ENCODE data around the gene ABCA13. TPM values are rescaled to one million over a fixed set of nuclear protein-coding genes. Genes with fewer than 3 reads are reported as not detected.

ABCA13 gene, protein sequence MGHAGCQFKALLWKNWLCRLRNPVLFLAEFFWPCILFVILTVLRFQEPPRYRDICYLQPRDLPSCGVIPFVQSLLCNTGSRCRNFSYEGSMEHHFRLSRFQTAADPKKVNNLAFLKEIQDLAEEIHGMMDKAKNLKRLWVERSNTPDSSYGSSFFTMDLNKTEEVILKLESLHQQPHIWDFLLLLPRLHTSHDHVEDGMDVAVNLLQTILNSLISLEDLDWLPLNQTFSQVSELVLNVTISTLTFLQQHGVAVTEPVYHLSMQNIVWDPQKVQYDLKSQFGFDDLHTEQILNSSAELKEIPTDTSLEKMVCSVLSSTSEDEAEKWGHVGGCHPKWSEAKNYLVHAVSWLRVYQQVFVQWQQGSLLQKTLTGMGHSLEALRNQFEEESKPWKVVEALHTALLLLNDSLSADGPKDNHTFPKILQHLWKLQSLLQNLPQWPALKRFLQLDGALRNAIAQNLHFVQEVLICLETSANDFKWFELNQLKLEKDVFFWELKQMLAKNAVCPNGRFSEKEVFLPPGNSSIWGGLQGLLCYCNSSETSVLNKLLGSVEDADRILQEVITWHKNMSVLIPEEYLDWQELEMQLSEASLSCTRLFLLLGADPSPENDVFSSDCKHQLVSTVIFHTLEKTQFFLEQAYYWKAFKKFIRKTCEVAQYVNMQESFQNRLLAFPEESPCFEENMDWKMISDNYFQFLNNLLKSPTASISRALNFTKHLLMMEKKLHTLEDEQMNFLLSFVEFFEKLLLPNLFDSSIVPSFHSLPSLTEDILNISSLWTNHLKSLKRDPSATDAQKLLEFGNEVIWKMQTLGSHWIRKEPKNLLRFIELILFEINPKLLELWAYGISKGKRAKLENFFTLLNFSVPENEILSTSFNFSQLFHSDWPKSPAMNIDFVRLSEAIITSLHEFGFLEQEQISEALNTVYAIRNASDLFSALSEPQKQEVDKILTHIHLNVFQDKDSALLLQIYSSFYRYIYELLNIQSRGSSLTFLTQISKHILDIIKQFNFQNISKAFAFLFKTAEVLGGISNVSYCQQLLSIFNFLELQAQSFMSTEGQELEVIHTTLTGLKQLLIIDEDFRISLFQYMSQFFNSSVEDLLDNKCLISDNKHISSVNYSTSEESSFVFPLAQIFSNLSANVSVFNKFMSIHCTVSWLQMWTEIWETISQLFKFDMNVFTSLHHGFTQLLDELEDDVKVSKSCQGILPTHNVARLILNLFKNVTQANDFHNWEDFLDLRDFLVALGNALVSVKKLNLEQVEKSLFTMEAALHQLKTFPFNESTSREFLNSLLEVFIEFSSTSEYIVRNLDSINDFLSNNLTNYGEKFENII (N-terminal part only)
- under 1 TPM; under 0.01 to 0.96 (median 0.35) TPM for total RNA-seq

DNA sequence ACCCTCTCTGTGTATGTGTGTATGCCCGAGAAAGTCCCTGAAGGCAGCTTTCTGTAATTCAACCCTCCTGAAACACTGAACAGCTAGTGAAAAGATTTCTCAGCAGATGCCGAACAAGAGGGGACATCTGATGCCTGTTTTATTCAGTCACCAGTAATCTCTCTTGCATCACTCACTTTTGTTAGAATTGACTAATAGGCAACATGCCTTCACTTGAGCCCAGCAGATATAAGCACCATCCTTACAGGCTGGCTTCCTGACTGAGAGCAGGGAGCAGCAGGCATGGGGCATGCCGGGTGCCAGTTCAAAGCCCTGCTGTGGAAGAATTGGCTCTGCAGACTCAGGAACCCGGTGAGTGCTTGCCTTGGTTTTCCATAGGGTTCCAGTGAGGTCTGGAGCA, at the start of gene ABCA13:
TSS of gene ABCA13 (plus strand) at position 257 of the 400 bp plus-strand sequence. CDS start at position 283, 26 bp downstream.
- 70 to 82% methylated on average over 3 to 4 of the region's 4 CpGs for WGBS, 2 donors (ENCODE audit: low coverage in 1 of 2)
- no peak within 1 kb of the TSS for H3K4me3 ChIP-seq
- no peaks in the 10 kb centered on the region for H3K9me3 ChIP-seq
- no peaks in the 10 kb centered on the region for H3K4me1 ChIP-seq
- no peak for TF ChIP-seq EP300 (IDR thresholded peaks at IDR 0.05; ENCODE audit: low read depth)
- TF ChIP-seq POLR2AphosphoS5 (IDR thresholded peaks at IDR 0.05) = no peak
- TF ChIP-seq POLR2A (IDR thresholded peaks at IDR 0.05) = no peak
- TF ChIP-seq, protein P1, sequence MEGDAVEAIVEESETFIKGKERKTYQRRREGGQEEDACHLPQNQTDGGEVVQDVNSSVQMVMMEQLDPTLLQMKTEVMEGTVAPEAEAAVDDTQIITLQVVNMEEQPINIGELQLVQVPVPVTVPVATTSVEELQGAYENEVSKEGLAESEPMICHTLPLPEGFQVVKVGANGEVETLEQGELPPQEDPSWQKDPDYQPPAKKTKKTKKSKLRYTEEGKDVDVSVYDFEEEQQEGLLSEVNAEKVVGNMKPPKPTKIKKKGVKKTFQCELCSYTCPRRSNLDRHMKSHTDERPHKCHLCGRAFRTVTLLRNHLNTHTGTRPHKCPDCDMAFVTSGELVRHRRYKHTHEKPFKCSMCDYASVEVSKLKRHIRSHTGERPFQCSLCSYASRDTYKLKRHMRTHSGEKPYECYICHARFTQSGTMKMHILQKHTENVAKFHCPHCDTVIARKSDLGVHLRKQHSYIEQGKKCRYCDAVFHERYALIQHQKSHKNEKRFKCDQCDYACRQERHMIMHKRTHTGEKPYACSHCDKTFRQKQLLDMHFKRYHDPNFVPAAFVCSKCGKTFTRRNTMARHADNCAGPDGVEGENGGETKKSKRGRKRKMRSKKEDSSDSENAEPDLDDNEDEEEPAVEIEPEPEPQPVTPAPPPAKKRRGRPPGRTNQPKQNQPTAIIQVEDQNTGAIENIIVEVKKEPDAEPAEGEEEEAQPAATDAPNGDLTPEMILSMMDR (IDR thresholded peaks at IDR 0.05) = no peak
- no peak for DNase-seq
- H3K36me3 ChIP-seq = no peaks in the 10 kb centered on the region
- intact Hi-C loops (cut with DNase I; ENCODE audit: low total_unique reads) = no loop called here
- no peak within 1 kb of the TSS for H3K27ac ChIP-seq
- in situ Hi-C loops (cut with MboI; ENCODE audit: low pct_ligation_motif_present in 1 of 4, low pct_unique_long_range_greater_than_20kb in 1 of 4, low sequenced_read_pairs in 3 of 4) = no loop called here
- H3K27me3 ChIP-seq = no peaks in the 10 kb centered on the region

DNA sequence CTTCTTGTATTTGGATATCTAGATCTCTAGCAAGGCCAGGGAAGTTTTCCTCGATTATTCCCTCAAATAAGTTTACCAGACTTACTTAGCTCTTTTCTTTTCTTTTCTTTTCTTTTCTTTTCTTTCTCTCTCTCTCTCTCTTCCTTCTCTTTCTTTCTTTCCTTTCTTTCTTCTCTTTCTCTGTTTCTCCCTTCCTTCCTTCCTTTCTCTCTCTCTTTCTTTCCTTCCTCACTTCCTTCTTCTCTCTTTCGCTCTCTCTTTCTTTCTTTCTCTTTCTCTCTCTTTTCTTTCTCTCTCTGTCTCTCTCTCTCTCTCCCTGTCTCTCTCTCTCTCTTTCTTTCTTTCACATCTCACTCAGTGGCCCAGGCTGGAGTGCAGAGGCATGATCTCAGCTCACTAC, 45.2 kb upstream of the ABCA13 start:
- no peak for DNase-seq

DNA sequence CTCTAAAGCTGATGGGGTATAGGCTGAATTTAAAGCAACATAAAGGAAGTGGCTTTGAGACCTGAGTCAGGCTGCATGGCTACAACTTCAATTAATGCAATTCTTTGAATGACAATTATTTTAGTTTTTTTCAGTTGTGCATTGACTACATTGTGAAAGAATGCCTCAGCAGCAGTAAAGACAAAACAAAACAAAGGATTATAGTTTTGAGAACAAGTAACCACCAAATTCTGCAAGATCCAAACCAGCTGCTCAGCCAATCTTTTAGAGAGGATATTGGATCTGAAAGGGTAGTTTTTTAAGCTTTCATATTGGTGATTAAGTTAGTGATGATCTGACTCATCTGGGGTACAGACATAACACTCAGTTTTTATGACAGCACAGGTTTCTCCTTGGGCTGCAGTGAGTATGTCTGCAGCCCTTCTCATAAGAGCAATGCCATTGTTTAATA, 40.6 kb upstream of the ABCA13 start:
- in situ Hi-C loops (cut with MboI; ENCODE audit: low pct_ligation_motif_present in 1 of 4, low pct_unique_long_range_greater_than_20kb in 1 of 4, low sequenced_read_pairs in 3 of 4) = no loop called here
- intact Hi-C loops (cut with DNase I; ENCODE audit: low total_unique reads) = no loop called here
- TF ChIP-seq POLR2AphosphoS5 (IDR thresholded peaks at IDR 0.05) = no peak
- no peak for TF ChIP-seq EP300 (IDR thresholded peaks at IDR 0.05; ENCODE audit: low read depth)
- TF ChIP-seq, protein P1 (IDR thresholded peaks at IDR 0.05) = no peak
- TF ChIP-seq POLR2A (IDR thresholded peaks at IDR 0.05) = no peak

More for the DNA sequence above, 45.2 kb upstream of the ABCA13 start:
- Histone ChIP-seq H3K4me3 (no peak overlapping the region), H3K9me3 (no peaks in the 10 kb centered on the region), H3K27me3 (no peaks in the 10 kb centered on the region), H3K27ac (no peak overlapping the region), H3K36me3 (no peaks in the 10 kb centered on the region), H3K4me1 (no peaks in the 10 kb centered on the region)
- 88 to 90% methylated on average over 2 of the region's 2 CpGs for WGBS, 2 donors (ENCODE audit: low coverage in 1 of 2)
- in situ Hi-C loops (cut with MboI; ENCODE audit: low pct_ligation_motif_present in 1 of 4, low pct_unique_long_range_greater_than_20kb in 1 of 4, low sequenced_read_pairs in 3 of 4) (no loop called here), intact Hi-C loops (cut with DNase I; ENCODE audit: low total_unique reads) (no loop called here)
- no peak for TF ChIP-seq POLR2AphosphoS5 (IDR thresholded peaks at IDR 0.05)
- TF ChIP-seq, protein P1 (IDR thresholded peaks at IDR 0.05) = no peak
- no peak for TF ChIP-seq POLR2A (IDR thresholded peaks at IDR 0.05)
- TF ChIP-seq EP300 (IDR thresholded peaks at IDR 0.05; ENCODE audit: low read depth) = no peak

More for the DNA sequence above, 40.6 kb upstream of the ABCA13 start:
- no peak for DNase-seq
- no peaks in the 10 kb centered on the region for H3K36me3 ChIP-seq
- no peak overlapping the region for H3K4me3 ChIP-seq
- H3K4me1 ChIP-seq = no peaks in the 10 kb centered on the region
- no peak overlapping the region for H3K27ac ChIP-seq
- H3K27me3 ChIP-seq = no peaks in the 10 kb centered on the region
- no peaks in the 10 kb centered on the region for H3K9me3 ChIP-seq
